HG02885 (cell line): Measurements from ENCODE around the gene DOK7.

Experiments
- ATAC-seq: cut with Tn5 transposase; IDR thresholded peaks from one replicate; pipeline ENCODE4 v1.9.1; 2021; ENCODE audit warnings: mild to moderate bottlenecking; ENCODE audit not compliant: unreplicated experiment, poor library complexity

DOK7 gene

GRCh38 chr4:3462790-3463415 is at the start of gene DOK7:
Gene DOK7, plus strand, starts transcription at chr4:3463306. Its CDS starts 70 bp downstream, at chr4:3463376.
- no peak for ATAC-seq

- ATAC-seq = no peak
These were observed 49.3 kb upstream of the DOK7 start for GRCh38 chr4:3413675-3414420.

GRCh38 chr4:3414421-3415279 is 48.5 kb upstream of the DOK7 start:
- no peak for ATAC-seq

GRCh38 chr4:3415471-3416141 is 47.5 kb upstream of the DOK7 start:
- no peak for ATAC-seq

GRCh38 chr4:3416270-3416669 is 46.8 kb upstream of the DOK7 start:
- no peak for ATAC-seq

GRCh38 chr4:3416821-3417221 is 46.3 kb upstream of the DOK7 start:
- no peak for ATAC-seq

GRCh38 chr4:3417448-3417847 is 45.7 kb upstream of the DOK7 start:
- no peak for ATAC-seq

- no peak for ATAC-seq
These were observed 44.9 kb upstream of the DOK7 start for GRCh38 chr4:3418029-3418762.

- ATAC-seq = no peak
These were observed 43.1 kb upstream of the DOK7 start for GRCh38 chr4:3419836-3420605.

- ATAC-seq = no peak
These were observed 42.5 kb upstream of the DOK7 start for GRCh38 chr4:3420606-3420955.

- no peak for ATAC-seq
These were observed 42.1 kb upstream of the DOK7 start for GRCh38 chr4:3420956-3421355.

GRCh38 chr4:3421470-3421869 is 41.6 kb upstream of the DOK7 start:
- no peak for ATAC-seq

GRCh38 chr4:3422241-3422801 is 40.8 kb upstream of the DOK7 start:
- no peak for ATAC-seq

- ATAC-seq = no peak
These were observed 40.3 kb upstream of the DOK7 start for GRCh38 chr4:3422808-3423297.

- ATAC-seq = no peak
These were observed 39.7 kb upstream of the DOK7 start for GRCh38 chr4:3423406-3423805.

- ATAC-seq = no peak
These were observed 39.2 kb upstream of the DOK7 start for GRCh38 chr4:3423952-3424351.

GRCh38 chr4:3424522-3425095 is 38.5 kb upstream of the DOK7 start:
- no peak for ATAC-seq

- ATAC-seq = no peak
These were observed 36.5 kb upstream of the DOK7 start for GRCh38 chr4:3426465-3427133.
